ENCODE measurements around the gene EXD2.

GRCh38 chr14:69161590-69161989 is 29.7 kb upstream of the EXD2 start:
- TF ChIP-seq EZH2 (IDR thresholded peaks at IDR 0.05; ENCODE audit: borderline replicate concordance, control insufficient read depth, low read depth, low read length) (no peak), RCOR1 (conservative IDR thresholded peaks at IDR 0.05; ENCODE audit: low read depth, low read length) (no peak), SIN3A (IDR thresholded peaks at IDR 0.05; ENCODE audit: low read depth, low read length) (no peak), RFX5 (IDR thresholded peaks at IDR 0.05; ENCODE audit: low read depth, low read length) (no peak), NFYA (IDR thresholded peaks at IDR 0.05; ENCODE audit: borderline replicate concordance, low read depth, low read length) (no peak), CTCF (IDR thresholded peaks at IDR 0.05 in 2 of 3, conservative IDR thresholded peaks at IDR 0.05 in 1 of 3; ENCODE audit: control insufficient read depth in 2 of 3, extremely low read depth in 1 of 3, insufficient read depth in 1 of 3, low read depth in 3 of 3, low read length in 3 of 3) (no peak), CBX5 (IDR thresholded peaks at IDR 0.05; ENCODE audit: low read depth) (no peak), SUZ12 (IDR thresholded peaks at IDR 0.05; ENCODE audit: unreplicated experiment) (no peak)
